Heart left ventricle (tissue), 16 donors: ENCODE measurements around the gene METRN. TPM values are rescaled to one million over a fixed set of nuclear protein-coding genes. Genes with fewer than 3 reads are reported as not detected.

Experiments used
- ATAC-seq, 4 donors: fragments of 200-7000 bp; cut with Tn5 transposase; one replicate each; pipeline ENCODE4 v1.9.1; 2020 to 2022; ENCODE audit warnings: moderate library complexity in 4 of 4, mild to moderate bottlenecking in 3 of 4, moderate number of reproducible peaks in 1 of 4
- DNase-seq, 5 donors: peaks; one replicate each; pipeline ENCODE4 v3.0.0-alpha.2; 2020
- H3K27ac ChIP-seq, 12 donors: fragments of 200-600 bp; sonication (generic) in 4 of 12; one replicate each; pipeline versions ENCODE4 v1.5.0 to v1.8.0; 2016 to 2022; ENCODE audit warnings: mild to moderate bottlenecking in 2 of 12
- H3K27me3 ChIP-seq, 9 donors: fragments of 200-600 bp; sonication (generic) in 2 of 9; one replicate each; pipeline versions ENCODE4 v1.5.1 to v1.8.0; 2016 to 2022; ENCODE audit warnings: mild to moderate bottlenecking in 3 of 9
- H3K36me3 ChIP-seq, 9 donors: fragments of 200-600 bp; sonication (generic) in 2 of 9; one replicate each; pipeline versions ENCODE4 v1.5.0 to v1.8.0; 2018 to 2022; ENCODE audit warnings: mild to moderate bottlenecking in 2 of 9
- H3K4me1 ChIP-seq, 12 donors: fragments of 200-600 bp; sonication (generic) in 4 of 12; one replicate each; pipeline versions ENCODE4 v1.5.0 to v1.8.0; 2016 to 2022; ENCODE audit warnings: mild to moderate bottlenecking in 3 of 12
- H3K4me3 ChIP-seq, 12 donors: fragments of 200-600 bp; sonication (generic) in 4 of 12; one replicate each; pipeline versions ENCODE4 v1.5.0 to v1.8.0; 2017 to 2022; ENCODE audit warnings: mild to moderate bottlenecking in 9 of 12, moderate library complexity in 4 of 12
- H3K9me3 ChIP-seq, 12 donors: fragments of 200-600 bp; sonication (generic) in 4 of 12; one replicate each; pipeline versions ENCODE4 v1.5.0 to v1.8.0; 2016 to 2022; ENCODE audit warnings: mild to moderate bottlenecking in 1 of 12
- CTCF ChIP-seq, 12 donors: fragments of 200-600 bp; sonication (generic) in 4 of 12; IDR thresholded peaks; one replicate each; pipeline versions ENCODE4 v1.5.0 to v1.8.0; 2018 to 2022; ENCODE audit warnings: antibody characterized with exemption in 12 of 12, mild to moderate bottlenecking in 5 of 12
- POLR2A ChIP-seq, 2 donors: fragments of 450-650 bp; IDR thresholded peaks; one replicate each; pipeline ENCODE4 v1.6.1; 2017; ENCODE audit warnings: antibody characterized with exemption in 2 of 2, mild to moderate bottlenecking in 2 of 2, moderate library complexity in 2 of 2
- WGBS, 4 donors: extraction: QIAGEN DNeasy Blood & Tissue Kit in 2 of 4; methylation state at CpG; one replicate each; pipeline versions ENCODE4 v1.1.5 to v1.1.7; 2013 to 2018; 5-methylcytosine and 5-hydroxymethylcytosine counted together
- intact Hi-C, 10 donors: fragments of 100-400 bp; cut with DNase I; formaldehyde crosslinking; loops; one replicate each; pipeline versions ENCODE4 v1.11.1 to v1.14.2; 2022
- polyA plus RNA-seq, 2 donors: library from polyadenylated mRNA; stranded (reverse); fragments of 200-250 nt; gene quantifications; one replicate each; pipeline ENCODE4 v1.2.3, GENCODE V29; 2013
- total RNA-seq, 9 donors: library from RNA; depleted of rRNA in 2 of 9; stranded (reverse); fragments of >200 nt in 2 of 9; fragmentation: NEBNext Ultra II Directional in 3 of 9; extraction: Animal tissue kit (Norgen Biotek cat#: 25700) in 3 of 9; gene quantifications; one replicate each; pipeline versions ENCODE4 v1.1.0 to v1.2.4, GENCODE V29; 2016 to 2023
- donor health status: ischemic (EF 13 %, LVEDD 7.1; RV severe dilation, severe dysfunction).
- donor health status: healthy with polysubstance abuse.
- donor health status: DM: no; HTN: yes; CAD: no.
- donor health status: DM: no; HTN: no; CAD: no.
- donor health status: ischemic (EF 25% LVEDD 6.9; RV normal size, moderate dysfunction).
- donor health status: ischemic (EF 25% LVEDD 5.7; RV mildly dilated, moderate dysfunction).
- donor health status: healthy.
- donor health status: DM: yes; HTN: yes; CAD: no.
- donor health status: ischemic (EF 35%, LVEDD 5.7; RV mildly dilated, moderate dysfunction).
- donor health status: nonischemic (EF 11% LVEDD 7.7; RV severe dilation, severe dysfunction).
- donor health status: DM: yes; HTN: yes; CAD: no.
- donor health status: PGD.
- donor health status: ischemic (EF 29% LVEDD 5.4; RV normal size, mild dysfunction).
- donor health status: nonischemic (EF 23%, LVEDD 6.1; RV moderate dilation, normal function).

Gene METRN
- total and polyA plus RNA-seq, 11 donors = 31.2 to 79.4 (median 60.7) TPM

- intact Hi-C loops = no loop called here
- DNase-seq (peak in 3 of 5 donors; percentile 19 to 25 (median 23)), ATAC-seq (no peak)
- Histone ChIP-seq H3K27ac (no peak overlapping the region), H3K4me3 (no peak overlapping the region), H3K9me3 (no peaks in the 10 kb centered on the region), H3K27me3 (peaks cover 0 to 24% (median 0%) of the 10 kb centered on the region in 9 donors), H3K4me1 (peaks cover 8 to 33% (median 22%) of the 10 kb centered on the region in 12 donors), H3K36me3 (peaks cover 0 to 47% (median 34%) of the 10 kb centered on the region in 9 donors)
- WGBS, 4 donors = 90 to 95% (median 92%) methylated on average over 17 to 37 of the region's 37 CpGs
- TF ChIP-seq POLR2A (IDR thresholded peaks at IDR 0.05) (no peak), CTCF (IDR thresholded peaks at IDR 0.05) (no peak)
Observed at GRCh38 chr16:729768-730665, 15.1 kb downstream of the METRN start.

- ATAC-seq = no peak
Observed at GRCh38 chr16:730666-731509, 16.0 kb downstream of the METRN start.

GRCh38 chr16:732332-732731, 17.4 kb downstream of the METRN start:
- Histone ChIP-seq H3K27ac (no peak overlapping the region), H3K4me1 (peaks cover 5 to 19% (median 14%) of the 10 kb centered on the region in 12 donors), H3K27me3 (peaks cover 0 to 12% (median 0%) of the 10 kb centered on the region in 9 donors), H3K4me3 (no peak overlapping the region), H3K9me3 (no peaks in the 10 kb centered on the region), H3K36me3 (peaks cover 0 to 69% (median 57%) of the 10 kb centered on the region in 9 donors)
- TF ChIP-seq POLR2A (IDR thresholded peaks at IDR 0.05) (no peak), CTCF (IDR thresholded peaks at IDR 0.05) (no peak)
- intact Hi-C loops = no loop called here
- DNase-seq = no peak
- WGBS, 4 donors = 95 to 96% (median 96%) methylated on average over 12 of the region's 12 CpGs
- ATAC-seq = no peak

More at GRCh38 chr16:730666-731509, 16.0 kb downstream of the METRN start:
- no peak for TF ChIP-seq CTCF (IDR thresholded peaks at IDR 0.05)
- intact Hi-C loops = no loop called here
- peak in 3 of 5 donors; percentile 5 to 25 (median 18) for DNase-seq
- 86 to 90% (median 89%) methylated on average over 8 to 22 of the region's 22 CpGs for WGBS, 4 donors
- H3K9me3 ChIP-seq = no peaks in the 10 kb centered on the region
- peaks cover 0 to 24% (median 0%) of the 10 kb centered on the region in 9 donors for H3K27me3 ChIP-seq
- no peak overlapping the region for H3K4me3 ChIP-seq
- H3K4me1 ChIP-seq = peaks cover 8 to 33% (median 22%) of the 10 kb centered on the region in 12 donors
- peaks cover 0 to 54% (median 43%) of the 10 kb centered on the region in 9 donors for H3K36me3 ChIP-seq
- H3K27ac ChIP-seq = no peak overlapping the region
